Trophoblast cell (in vitro differentiated cells and primary cell): ENCODE results near the gene GRAMD1A.
A peak's percentile ranks its signal among the peaks of the same experiment; 100 is the strongest.

Experiments used
- DNase-seq, 2 donors: peaks; one replicate each; pipeline ENCODE4 v3.0.0-alpha.2; 2016
- H2AFZ ChIP-seq: 2 replicates; pipeline ENCODE4 v1.6.1; 2013; ENCODE audit warnings: low read length, moderate library complexity, mild to moderate bottlenecking; ENCODE audit not compliant: insufficient read depth, poor library complexity
- H2AK5ac ChIP-seq: 2 replicates; pipeline ENCODE4 v1.6.1; 2013; ENCODE audit warnings: mild to moderate bottlenecking, low read length
- H2BK120ac ChIP-seq: 2 replicates; pipeline ENCODE4 v1.6.1; 2013; ENCODE audit warnings: low read length, mild to moderate bottlenecking, moderate library complexity; ENCODE audit not compliant: insufficient read depth, poor library complexity
- H2BK12ac ChIP-seq: 2 replicates; pipeline ENCODE4 v1.6.1; 2013; ENCODE audit warnings: mild to moderate bottlenecking, low read length, moderate library complexity
- H2BK5ac ChIP-seq: 2 replicates; pipeline ENCODE4 v1.6.1; 2013; ENCODE audit warnings: low read length, low read depth, moderate library complexity, mild to moderate bottlenecking; ENCODE audit not compliant: poor library complexity
- H3K14ac ChIP-seq: 2 replicates; pipeline ENCODE4 v1.6.1; 2013; ENCODE audit warnings: mild to moderate bottlenecking, low read length
- H3K18ac ChIP-seq: 2 replicates; pipeline ENCODE4 v1.6.1; 2013; ENCODE audit warnings: mild to moderate bottlenecking, low read length
- H3K23ac ChIP-seq: 2 replicates; pipeline ENCODE4 v1.6.1; 2013; ENCODE audit warnings: low read length
- H3K27ac ChIP-seq: 2 replicates; pipeline ENCODE4 v1.5.1; 2013; ENCODE audit warnings: low read depth, mild to moderate bottlenecking, inconsistent platforms, low read length, moderate library complexity
- H3K27me3 ChIP-seq: 2 replicates; pipeline ENCODE4 v1.6.1; 2013; ENCODE audit warnings: inconsistent platforms, mild to moderate bottlenecking, low read length, moderate library complexity; ENCODE audit not compliant: insufficient read depth
- H3K36me3 ChIP-seq, 2 experiments: 1 replicate in 1 of 2; 2 replicates in 1 of 2; pipeline ENCODE4 v1.6.1; 2013; ENCODE audit warnings: low read length in 2 of 2, mild to moderate bottlenecking in 2 of 2, moderate library complexity in 1 of 2; ENCODE audit not compliant: insufficient read depth in 2 of 2, control insufficient read depth in 1 of 2
- H3K4ac ChIP-seq: 2 replicates; pipeline ENCODE4 v1.6.1; 2013; ENCODE audit warnings: low read depth, mild to moderate bottlenecking, low read length, moderate library complexity
- H3K4me1 ChIP-seq, 2 experiments: 1 replicate in 1 of 2; 2 replicates in 1 of 2; pipeline ENCODE4 v1.6.1; 2013; ENCODE audit warnings: low read length in 2 of 2, mild to moderate bottlenecking in 2 of 2, moderate library complexity in 1 of 2; ENCODE audit not compliant: insufficient read depth in 2 of 2, control insufficient read depth in 1 of 2
- H3K4me2 ChIP-seq: 2 replicates; pipeline ENCODE4 v1.6.1; 2013; ENCODE audit warnings: inconsistent platforms, mild to moderate bottlenecking, low read length, moderate library complexity
- H3K4me3 ChIP-seq: 2 replicates; pipeline ENCODE4 v1.5.1; 2013; ENCODE audit warnings: mild to moderate bottlenecking, low read depth, low read length, inconsistent platforms
- H3K79me1 ChIP-seq: one replicate; pipeline ENCODE4 v1.6.1; 2013; ENCODE audit warnings: low read length
- H3K79me2 ChIP-seq: 2 replicates; pipeline ENCODE4 v1.6.1; 2013; ENCODE audit warnings: low read length, mild to moderate bottlenecking; ENCODE audit not compliant: control insufficient read depth, insufficient read depth, poor library complexity
- H3K9ac ChIP-seq: 2 replicates; pipeline ENCODE4 v1.6.1; 2013; ENCODE audit warnings: mild to moderate bottlenecking, low read length
- H3K9me3 ChIP-seq: 2 replicates; pipeline ENCODE4 v1.6.1; 2013; ENCODE audit warnings: low read depth, mild to moderate bottlenecking, control low read depth, inconsistent platforms, low read length; ENCODE audit not compliant: insufficient read depth
- H4K12ac ChIP-seq: 2 replicates; pipeline ENCODE4 v1.6.1; 2013; ENCODE audit warnings: low read depth, mild to moderate bottlenecking, low read length, moderate library complexity
- H4K8ac ChIP-seq: 2 replicates; pipeline ENCODE4 v1.6.1; 2013; ENCODE audit warnings: low read depth, mild to moderate bottlenecking, low read length, moderate library complexity
- H4K91ac ChIP-seq: one replicate; pipeline ENCODE4 v1.6.1; 2013; ENCODE audit warnings: low read depth, mild to moderate bottlenecking, low read length, moderate library complexity
- WGBS: extraction: QIAGEN DNeasy Blood & Tissue Kit; methylation state at CpG from one replicate; pipeline ENCODE4 v1.1.7; 2013; ENCODE audit warnings: missing lambda C conversion rate; ENCODE audit not compliant: insufficient read length, insufficient coverage; ENCODE audit errors: extremely low coverage; 5-methylcytosine and 5-hydroxymethylcytosine counted together

GRAMD1A gene

GRCh38 chr19:35065574-35065973 lies 65.5 kb downstream of the GRAMD1A start:
- H3K4me1 ChIP-seq = peaks cover 7 to 8% of the 10 kb centered on the region in 2 experiments
- H3K36me3 ChIP-seq = no peaks in the 10 kb centered on the region
- no peaks in the 10 kb centered on the region for H3K79me1 ChIP-seq
- H3K18ac ChIP-seq = no peak overlapping the region
- H3K4ac ChIP-seq = no peak overlapping the region
- H4K12ac ChIP-seq = no peak overlapping the region
- peaks cover 2% of the 10 kb centered on the region for H3K9me3 ChIP-seq
- no peak overlapping the region for H4K91ac ChIP-seq
- no peak overlapping the region for H2BK5ac ChIP-seq
- no peak overlapping the region for H3K23ac ChIP-seq
- no CpG with 5 or more reads among the region's 10 CpGs for WGBS
- H2BK12ac ChIP-seq = no peak overlapping the region
- no peak overlapping the region for H2AK5ac ChIP-seq
- H3K27me3 ChIP-seq = no peaks in the 10 kb centered on the region
- H3K4me2 ChIP-seq = no peak overlapping the region
- no peak overlapping the region for H2AFZ ChIP-seq
- H2BK120ac ChIP-seq = no peak overlapping the region
- no peak overlapping the region for H3K4me3 ChIP-seq
- no peak for DNase-seq
- no peak overlapping the region for H3K9ac ChIP-seq
- no peaks in the 10 kb centered on the region for H3K79me2 ChIP-seq
- H4K8ac ChIP-seq = no peak overlapping the region
- H3K27ac ChIP-seq = no peak overlapping the region
- no peak overlapping the region for H3K14ac ChIP-seq

GRCh38 chr19:35066121-35066520 lies 66.0 kb downstream of the GRAMD1A start:
- WGBS = no CpG with 5 or more reads among the region's 15 CpGs
- DNase-seq = no peak
- Histone ChIP-seq H3K27ac (no peak overlapping the region), H2BK5ac (no peak overlapping the region), H3K79me2 (no peaks in the 10 kb centered on the region), H3K18ac (no peak overlapping the region), H3K4me3 (no peak overlapping the region), H4K91ac (no peak overlapping the region), H3K27me3 (no peaks in the 10 kb centered on the region), H4K8ac (no peak overlapping the region), H3K9ac (no peak overlapping the region), H3K14ac (no peak overlapping the region), H3K4me1 (peaks cover 7 to 8% of the 10 kb centered on the region in 2 experiments), H3K36me3 (no peaks in the 10 kb centered on the region), H2AK5ac (no peak overlapping the region), H2BK12ac (no peak overlapping the region), H3K4ac (no peak overlapping the region), H3K9me3 (peaks cover 2% of the 10 kb centered on the region), H4K12ac (no peak overlapping the region), H2BK120ac (no peak overlapping the region), H2AFZ (no peak overlapping the region), H3K23ac (no peak overlapping the region), H3K79me1 (no peaks in the 10 kb centered on the region), H3K4me2 (no peak overlapping the region)

GRCh38 chr19:35066691-35067563 lies 66.8 kb downstream of the GRAMD1A start:
- H3K4me3 ChIP-seq = no peak overlapping the region
- H3K23ac ChIP-seq = no peak overlapping the region
- H3K4me2 ChIP-seq = no peak overlapping the region
- no peak overlapping the region for H2BK5ac ChIP-seq
- H4K12ac ChIP-seq = no peak overlapping the region
- no peak overlapping the region for H3K18ac ChIP-seq
- H3K27me3 ChIP-seq = no peaks in the 10 kb centered on the region
- H2BK12ac ChIP-seq = no peak overlapping the region
- no peak overlapping the region for H2AFZ ChIP-seq
- H4K8ac ChIP-seq = no peak overlapping the region
- peaks cover 2% of the 10 kb centered on the region for H3K9me3 ChIP-seq
- no peak overlapping the region for H3K9ac ChIP-seq
- DNase-seq = peak; percentile 77 to 94
- H2BK120ac ChIP-seq = no peak overlapping the region
- no peaks in the 10 kb centered on the region for H3K36me3 ChIP-seq
- H3K79me2 ChIP-seq = no peaks in the 10 kb centered on the region
- H2AK5ac ChIP-seq = no peak overlapping the region
- no peak overlapping the region for H3K27ac ChIP-seq
- no CpG with 5 or more reads among the region's 14 CpGs for WGBS
- H3K79me1 ChIP-seq = no peaks in the 10 kb centered on the region
- no peak overlapping the region for H4K91ac ChIP-seq
- no peak overlapping the region for H3K4ac ChIP-seq
- peaks cover 7 to 8% of the 10 kb centered on the region in 2 experiments for H3K4me1 ChIP-seq
- no peak overlapping the region for H3K14ac ChIP-seq

- Histone ChIP-seq H3K9me3 (peaks cover 2% of the 10 kb centered on the region), H4K12ac (no peak overlapping the region), H3K79me1 (no peaks in the 10 kb centered on the region), H2BK120ac (no peak overlapping the region), H3K27me3 (no peaks in the 10 kb centered on the region), H3K4me2 (no peak overlapping the region), H4K91ac (no peak overlapping the region), H3K14ac (no peak overlapping the region), H3K79me2 (no peaks in the 10 kb centered on the region), H2AFZ (no peak overlapping the region), H3K36me3 (no peaks in the 10 kb centered on the region), H3K4me1 (peaks cover 7 to 8% of the 10 kb centered on the region in 2 experiments), H3K18ac (no peak overlapping the region), H3K9ac (no peak overlapping the region), H2BK5ac (no peak overlapping the region), H4K8ac (no peak overlapping the region), H3K23ac (no peak overlapping the region), H2BK12ac (no peak overlapping the region), H3K4ac (no peak overlapping the region), H3K27ac (no peak overlapping the region), H3K4me3 (no peak overlapping the region), H2AK5ac (no peak overlapping the region)
- no peak for DNase-seq
- WGBS = no CpG with 5 or more reads among the region's 10 CpGs
Observed at GRCh38 chr19:35068941-35069634, 69.0 kb downstream of the GRAMD1A start.
